HG02610 (cell line): ENCODE results near the gene TPO.
"Not testable (repeated sequence)": the region's sequence is repeated elsewhere in the genome, so short reads cannot be mapped to it uniquely, and the experiment has no call there.

Source experiments
- ATAC-seq: cut with Tn5 transposase; IDR thresholded peaks from one replicate; pipeline ENCODE4 v1.9.1; 2021; ENCODE audit warnings: mild to moderate bottlenecking, moderate library complexity; ENCODE audit not compliant: unreplicated experiment

The TPO gene

GRCh38 chr2:1481406-1482252, 68.4 kb downstream of the TPO start:
- ATAC-seq = no peak

GRCh38 chr2:1482253-1482675, 69.0 kb downstream of the TPO start:
- no peak for ATAC-seq

GRCh38 chr2:1482981-1483380, 69.7 kb downstream of the TPO start:
- ATAC-seq = no peak

GRCh38 chr2:1483551-1483950, 70.3 kb downstream of the TPO start:
- no peak for ATAC-seq

GRCh38 chr2:1484131-1484884, 71.0 kb downstream of the TPO start:
- ATAC-seq = no peak

- no peak for ATAC-seq
Observed at GRCh38 chr2:1486670-1487069, 73.4 kb downstream of the TPO start.

- no peak for ATAC-seq
Observed at GRCh38 chr2:1487758-1488157, 74.5 kb downstream of the TPO start.

GRCh38 chr2:1488181-1488671, 75.0 kb downstream of the TPO start:
- ATAC-seq = no peak

- ATAC-seq = no peak
Observed at GRCh38 chr2:1488851-1489250, 75.6 kb downstream of the TPO start.

- ATAC-seq = no peak
Observed at GRCh38 chr2:1489486-1489885, 76.2 kb downstream of the TPO start.

- ATAC-seq = not testable (repeated sequence)
Observed at GRCh38 chr2:1490381-1490780, 77.1 kb downstream of the TPO start.

GRCh38 chr2:1491751-1492150, 78.5 kb downstream of the TPO start:
- no peak for ATAC-seq

GRCh38 chr2:1492231-1492630, 79.0 kb downstream of the TPO start:
- ATAC-seq = not testable (repeated sequence)

GRCh38 chr2:1492711-1493430, 79.6 kb downstream of the TPO start:
- no peak for ATAC-seq

- ATAC-seq = no peak
Observed at GRCh38 chr2:1493431-1494126, 80.3 kb downstream of the TPO start.

- no peak for ATAC-seq
Observed at GRCh38 chr2:1494257-1494656, 81.0 kb downstream of the TPO start.

GRCh38 chr2:1494906-1495305, 81.6 kb downstream of the TPO start:
- ATAC-seq = no peak

- no peak for ATAC-seq
Observed at GRCh38 chr2:1495676-1496358, 82.6 kb downstream of the TPO start.

- no peak for ATAC-seq
Observed at GRCh38 chr2:1496359-1496821, 83.1 kb downstream of the TPO start.

- no peak for ATAC-seq
Observed at GRCh38 chr2:1497122-1497611, 83.9 kb downstream of the TPO start.
